GM19395 (cell line): ENCODE results near the gene ASB1.

ENCODE experiments used
- ATAC-seq: cut with Tn5 transposase; IDR thresholded peaks from one replicate; pipeline ENCODE4 v1.9.1; 2021; ENCODE audit warnings: mild to moderate bottlenecking, moderate library complexity; ENCODE audit not compliant: unreplicated experiment

ASB1 gene

GRCh38 chr2:238464389-238464788, 37.7 kb downstream of the ASB1 start:
- ATAC-seq: no peak

- ATAC-seq: no peak
These were observed 38.9 kb downstream of the ASB1 start for GRCh38 chr2:238465487-238466242.

- ATAC-seq: no peak
These were observed 39.6 kb downstream of the ASB1 start for GRCh38 chr2:238466243-238466756.

GRCh38 chr2:238467062-238467461, 40.3 kb downstream of the ASB1 start:
- no peak for ATAC-seq

- no peak for ATAC-seq
These were observed 41.1 kb downstream of the ASB1 start for GRCh38 chr2:238467792-238468191.

- no peak for ATAC-seq
These were observed 42.4 kb downstream of the ASB1 start for GRCh38 chr2:238469155-238469554.

GRCh38 chr2:238473014-238473413, 46.3 kb downstream of the ASB1 start:
- ATAC-seq: no peak

GRCh38 chr2:238473523-238473922, 46.8 kb downstream of the ASB1 start:
- ATAC-seq: no peak

GRCh38 chr2:238475034-238475433, 48.3 kb downstream of the ASB1 start:
- no peak for ATAC-seq

- no peak for ATAC-seq
These were observed 48.8 kb downstream of the ASB1 start for GRCh38 chr2:238475566-238475965.

GRCh38 chr2:238476258-238476657, 49.5 kb downstream of the ASB1 start:
- no peak for ATAC-seq

- ATAC-seq: no peak
These were observed 51.5 kb downstream of the ASB1 start for GRCh38 chr2:238478216-238478615.

GRCh38 chr2:238479847-238480246, 53.1 kb downstream of the ASB1 start:
- ATAC-seq: no peak

GRCh38 chr2:238483021-238483420, 56.3 kb downstream of the ASB1 start:
- no peak for ATAC-seq

GRCh38 chr2:238483656-238484055, 56.9 kb downstream of the ASB1 start:
- no peak for ATAC-seq

GRCh38 chr2:238484522-238485452, 58.1 kb downstream of the ASB1 start:
- ATAC-seq: no peak

- no peak for ATAC-seq
These were observed 59.6 kb downstream of the ASB1 start for GRCh38 chr2:238486123-238486848.

GRCh38 chr2:238487134-238487533, 60.4 kb downstream of the ASB1 start:
- no peak for ATAC-seq

- no peak for ATAC-seq
These were observed 61.1 kb downstream of the ASB1 start for GRCh38 chr2:238487652-238488346.

- no peak for ATAC-seq
These were observed 61.7 kb downstream of the ASB1 start for GRCh38 chr2:238488347-238488826.
